Measurements from ENCODE around the gene TMEM247. TPM values are rescaled to one million over a fixed set of nuclear protein-coding genes. Genes with fewer than 3 reads are reported as not detected.

TMEM247 gene
- total and polyA plus RNA-seq, 4 donors: not detected

GRCh38 chr2:46510598-46511177, 31.3 kb downstream of the TMEM247 start:
- H3K4me3 ChIP-seq (ENCODE audit: low read depth in 1 of 3, low read length in 3 of 3): no peak overlapping the region
- H3K4me1 ChIP-seq (ENCODE audit: control insufficient read depth in 4 of 4, insufficient read depth in 4 of 4, low read length in 3 of 4): no peaks in the 10 kb centered on the region
- no peak overlapping the region for H3K9ac ChIP-seq (ENCODE audit: low read depth in 1 of 2, low read length in 2 of 2)
- TF ChIP-seq, protein P1, sequence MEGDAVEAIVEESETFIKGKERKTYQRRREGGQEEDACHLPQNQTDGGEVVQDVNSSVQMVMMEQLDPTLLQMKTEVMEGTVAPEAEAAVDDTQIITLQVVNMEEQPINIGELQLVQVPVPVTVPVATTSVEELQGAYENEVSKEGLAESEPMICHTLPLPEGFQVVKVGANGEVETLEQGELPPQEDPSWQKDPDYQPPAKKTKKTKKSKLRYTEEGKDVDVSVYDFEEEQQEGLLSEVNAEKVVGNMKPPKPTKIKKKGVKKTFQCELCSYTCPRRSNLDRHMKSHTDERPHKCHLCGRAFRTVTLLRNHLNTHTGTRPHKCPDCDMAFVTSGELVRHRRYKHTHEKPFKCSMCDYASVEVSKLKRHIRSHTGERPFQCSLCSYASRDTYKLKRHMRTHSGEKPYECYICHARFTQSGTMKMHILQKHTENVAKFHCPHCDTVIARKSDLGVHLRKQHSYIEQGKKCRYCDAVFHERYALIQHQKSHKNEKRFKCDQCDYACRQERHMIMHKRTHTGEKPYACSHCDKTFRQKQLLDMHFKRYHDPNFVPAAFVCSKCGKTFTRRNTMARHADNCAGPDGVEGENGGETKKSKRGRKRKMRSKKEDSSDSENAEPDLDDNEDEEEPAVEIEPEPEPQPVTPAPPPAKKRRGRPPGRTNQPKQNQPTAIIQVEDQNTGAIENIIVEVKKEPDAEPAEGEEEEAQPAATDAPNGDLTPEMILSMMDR (IDR thresholded peaks at IDR 0.05; ENCODE audit: low read depth, low read length, missing input control): no peak
- TF ChIP-seq, protein P2, sequence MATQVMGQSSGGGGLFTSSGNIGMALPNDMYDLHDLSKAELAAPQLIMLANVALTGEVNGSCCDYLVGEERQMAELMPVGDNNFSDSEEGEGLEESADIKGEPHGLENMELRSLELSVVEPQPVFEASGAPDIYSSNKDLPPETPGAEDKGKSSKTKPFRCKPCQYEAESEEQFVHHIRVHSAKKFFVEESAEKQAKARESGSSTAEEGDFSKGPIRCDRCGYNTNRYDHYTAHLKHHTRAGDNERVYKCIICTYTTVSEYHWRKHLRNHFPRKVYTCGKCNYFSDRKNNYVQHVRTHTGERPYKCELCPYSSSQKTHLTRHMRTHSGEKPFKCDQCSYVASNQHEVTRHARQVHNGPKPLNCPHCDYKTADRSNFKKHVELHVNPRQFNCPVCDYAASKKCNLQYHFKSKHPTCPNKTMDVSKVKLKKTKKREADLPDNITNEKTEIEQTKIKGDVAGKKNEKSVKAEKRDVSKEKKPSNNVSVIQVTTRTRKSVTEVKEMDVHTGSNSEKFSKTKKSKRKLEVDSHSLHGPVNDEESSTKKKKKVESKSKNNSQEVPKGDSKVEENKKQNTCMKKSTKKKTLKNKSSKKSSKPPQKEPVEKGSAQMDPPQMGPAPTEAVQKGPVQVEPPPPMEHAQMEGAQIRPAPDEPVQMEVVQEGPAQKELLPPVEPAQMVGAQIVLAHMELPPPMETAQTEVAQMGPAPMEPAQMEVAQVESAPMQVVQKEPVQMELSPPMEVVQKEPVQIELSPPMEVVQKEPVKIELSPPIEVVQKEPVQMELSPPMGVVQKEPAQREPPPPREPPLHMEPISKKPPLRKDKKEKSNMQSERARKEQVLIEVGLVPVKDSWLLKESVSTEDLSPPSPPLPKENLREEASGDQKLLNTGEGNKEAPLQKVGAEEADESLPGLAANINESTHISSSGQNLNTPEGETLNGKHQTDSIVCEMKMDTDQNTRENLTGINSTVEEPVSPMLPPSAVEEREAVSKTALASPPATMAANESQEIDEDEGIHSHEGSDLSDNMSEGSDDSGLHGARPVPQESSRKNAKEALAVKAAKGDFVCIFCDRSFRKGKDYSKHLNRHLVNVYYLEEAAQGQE (IDR thresholded peaks at IDR 0.05): no peak
- TF ChIP-seq FOXA1 (IDR thresholded peaks at IDR 0.05) (no peak), RXRA (IDR thresholded peaks at IDR 0.05) (no peak), JUND (IDR thresholded peaks at IDR 0.05) (no peak), NR2F2 (IDR thresholded peaks at IDR 0.05) (no peak)
- TF ChIP-seq, protein P3, sequence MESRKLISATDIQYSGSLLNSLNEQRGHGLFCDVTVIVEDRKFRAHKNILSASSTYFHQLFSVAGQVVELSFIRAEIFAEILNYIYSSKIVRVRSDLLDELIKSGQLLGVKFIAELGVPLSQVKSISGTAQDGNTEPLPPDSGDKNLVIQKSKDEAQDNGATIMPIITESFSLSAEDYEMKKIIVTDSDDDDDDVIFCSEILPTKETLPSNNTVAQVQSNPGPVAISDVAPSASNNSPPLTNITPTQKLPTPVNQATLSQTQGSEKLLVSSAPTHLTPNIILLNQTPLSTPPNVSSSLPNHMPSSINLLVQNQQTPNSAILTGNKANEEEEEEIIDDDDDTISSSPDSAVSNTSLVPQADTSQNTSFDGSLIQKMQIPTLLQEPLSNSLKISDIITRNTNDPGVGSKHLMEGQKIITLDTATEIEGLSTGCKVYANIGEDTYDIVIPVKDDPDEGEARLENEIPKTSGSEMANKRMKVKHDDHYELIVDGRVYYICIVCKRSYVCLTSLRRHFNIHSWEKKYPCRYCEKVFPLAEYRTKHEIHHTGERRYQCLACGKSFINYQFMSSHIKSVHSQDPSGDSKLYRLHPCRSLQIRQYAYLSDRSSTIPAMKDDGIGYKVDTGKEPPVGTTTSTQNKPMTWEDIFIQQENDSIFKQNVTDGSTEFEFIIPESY (IDR thresholded peaks at IDR 0.05): no peak
- no peak for DNase-seq (ENCODE audit: low spot score)
- H3K36me3 ChIP-seq (ENCODE audit: control insufficient read depth in 4 of 4, insufficient read depth in 3 of 4, low read depth in 1 of 4, low read length in 3 of 4): no peaks in the 10 kb centered on the region
- H3K27ac ChIP-seq (ENCODE audit: low read depth in 1 of 2, low read length in 2 of 2): no peak overlapping the region
- H3K27me3 ChIP-seq (ENCODE audit: control insufficient read depth in 4 of 4, insufficient read depth in 4 of 4, low read length in 3 of 4): no peaks in the 10 kb centered on the region
- 93% methylated on average over 5 of the region's 5 CpGs for WGBS
- H3K9me3 ChIP-seq (ENCODE audit: control insufficient read depth in 4 of 4, low read length in 3 of 4): no peaks in the 10 kb centered on the region

DNA sequence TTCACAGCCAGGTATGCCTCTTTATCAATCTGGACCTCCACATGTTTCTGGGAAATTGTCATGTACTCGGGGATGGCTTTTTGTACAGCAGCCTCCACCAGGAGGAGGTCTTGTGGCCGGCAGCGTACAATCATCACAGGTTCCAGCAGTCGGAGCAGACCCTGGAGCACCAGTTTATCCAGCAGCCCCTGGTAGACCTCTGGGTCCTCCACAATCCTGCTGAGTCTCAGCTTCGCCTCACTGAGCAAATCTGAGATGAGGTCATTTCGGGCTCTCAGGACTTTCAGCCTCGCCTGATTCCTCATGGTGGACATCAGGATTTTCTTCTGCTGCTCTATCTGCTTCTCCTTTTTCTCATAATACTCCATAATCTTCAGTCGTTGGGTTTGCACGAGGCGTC, 32.8 kb downstream of the TMEM247 start:
- Histone ChIP-seq H3K9ac (ENCODE audit: low read depth in 1 of 2, low read length in 2 of 2) (no peak overlapping the region), H3K27me3 (ENCODE audit: control insufficient read depth in 4 of 4, insufficient read depth in 4 of 4, low read length in 3 of 4) (no peaks in the 10 kb centered on the region), H3K9me3 (ENCODE audit: control insufficient read depth in 4 of 4, low read length in 3 of 4) (no peaks in the 10 kb centered on the region), H3K4me3 (ENCODE audit: low read depth in 1 of 3, low read length in 3 of 3) (no peak overlapping the region), H3K27ac (ENCODE audit: low read depth in 1 of 2, low read length in 2 of 2) (no peak overlapping the region), H3K36me3 (ENCODE audit: control insufficient read depth in 4 of 4, insufficient read depth in 3 of 4, low read depth in 1 of 4, low read length in 3 of 4) (no peaks in the 10 kb centered on the region), H3K4me1 (ENCODE audit: control insufficient read depth in 4 of 4, insufficient read depth in 4 of 4, low read length in 3 of 4) (no peaks in the 10 kb centered on the region)
- TF ChIP-seq HNF4G (IDR thresholded peaks at IDR 0.05): no peak
- no peak for TF ChIP-seq NR2F2 (IDR thresholded peaks at IDR 0.05)
- TF ChIP-seq RXRA (IDR thresholded peaks at IDR 0.05): no peak
- no peak for TF ChIP-seq FOXA1 (IDR thresholded peaks at IDR 0.05)
- TF ChIP-seq JUND (IDR thresholded peaks at IDR 0.05): no peak
- no peak for TF ChIP-seq RAD21 (IDR thresholded peaks at IDR 0.05)
- TF ChIP-seq TAF1 (conservative IDR thresholded peaks at IDR 0.05): no peak
- TF ChIP-seq YY1 (IDR thresholded peaks at IDR 0.05): no peak
- TF ChIP-seq, protein P3 (IDR thresholded peaks at IDR 0.05): no peak
- no peak for TF ChIP-seq GABPA (IDR thresholded peaks at IDR 0.05 in 1 of 2, conservative IDR thresholded peaks at IDR 0.05 in 1 of 2)
- TF ChIP-seq, protein P2 (IDR thresholded peaks at IDR 0.05): no peak
- TF ChIP-seq FOXA2 (IDR thresholded peaks at IDR 0.05): no peak
- TF ChIP-seq, protein P1 (IDR thresholded peaks at IDR 0.05; ENCODE audit: low read depth, low read length, missing input control): no peak
- no peak for TF ChIP-seq EGR1 (IDR thresholded peaks at IDR 0.05; ENCODE audit: low read depth in 2 of 2)
- 92% methylated on average over 10 of the region's 10 CpGs for WGBS
- DNase-seq (ENCODE audit: low spot score): no peak
